Caco-2 (cell line): ENCODE data around the gene PTPRG. TPM values are rescaled to one million over a fixed set of nuclear protein-coding genes. Genes with fewer than 3 reads are reported as not detected.

Source experiments
- BruUV-seq: library from RNA; stranded (reverse); fragments of 400-500 nt; replicated peaks from 2 replicates; lab custom pipeline; 2021; lab: Mats Ljungman, UMichigan
- CTCF ChIA-PET: fragments of 300-600 bp; sonication (Branson Sonifier 250); formaldehyde crosslinking; loops from one replicate; lab custom pipeline; 2022; ENCODE audit warnings: antibody characterized with exemption; lab: Charles Lee
- POLR2A ChIA-PET: fragments of 300-600 bp; sonication (Branson Sonifier 250); formaldehyde crosslinking; loops from one replicate; lab custom pipeline; 2022; ENCODE audit warnings: antibody characterized with exemption; lab: Charles Lee
- DNase-seq, 2 experiments: peaks; one replicate each; pipeline versions ENCODE4 v3.0.0 to v3.0.0-alpha.2; 2020 to 2022
- H3K27me3 ChIP-seq: replicated peaks from 2 replicates; pipeline ENCODE4 v1.6.0; 2011; ENCODE audit warnings: low read length; ENCODE audit not compliant: control insufficient read depth, insufficient read depth
- H3K36me3 ChIP-seq: 2 replicates; pipeline ENCODE4 v1.5.1; 2011; ENCODE audit warnings: low read length; ENCODE audit not compliant: control insufficient read depth, insufficient read depth
- H3K4me1 ChIP-seq: fragments of 250-450 bp; sonication (Bioruptor Pico); 2 replicates; pipeline ENCODE4 v1.5.1; 2020; ENCODE audit warnings: mild to moderate bottlenecking
- H3K4me3 ChIP-seq: 2 replicates; pipeline ENCODE4 v1.5.1; 2011; ENCODE audit warnings: low read depth, mild to moderate bottlenecking, control low read depth, low read length
- H3K9me3 ChIP-seq: fragments of 250-450 bp; sonication (Bioruptor Pico); 2 replicates; pipeline ENCODE4 v1.5.1; 2020; ENCODE audit warnings: mild to moderate bottlenecking, moderate library complexity
- H3K27ac Mint-ChIP-seq: one replicate; pipeline ENCODE4 v1.8.0; 2022; ENCODE audit warnings: mixed read lengths; ENCODE audit not compliant: unreplicated experiment
- H3K27me3 Mint-ChIP-seq: one replicate; pipeline ENCODE4 v1.8.0; 2022; ENCODE audit warnings: mixed read lengths; ENCODE audit not compliant: insufficient read depth, unreplicated experiment
- H3K36me3 Mint-ChIP-seq: one replicate; pipeline ENCODE4 v1.8.0; 2022; ENCODE audit warnings: mild to moderate bottlenecking, mixed read lengths; ENCODE audit not compliant: insufficient read depth, unreplicated experiment
- H3K4me1 Mint-ChIP-seq: one replicate; pipeline ENCODE4 v1.8.0; 2022; ENCODE audit warnings: low read depth, mixed read lengths; ENCODE audit not compliant: unreplicated experiment
- H3K4me3 Mint-ChIP-seq: one replicate; pipeline ENCODE4 v1.8.0; 2022; ENCODE audit warnings: mild to moderate bottlenecking, moderate library complexity, mixed read lengths; ENCODE audit not compliant: unreplicated experiment
- H3K9me3 Mint-ChIP-seq: one replicate; pipeline ENCODE4 v1.8.0; 2022; ENCODE audit warnings: mixed read lengths; ENCODE audit not compliant: unreplicated experiment
- CTCF ChIP-seq, 2 experiments: fragments of 200-600 bp in 1 of 2; IDR thresholded peaks; 1 replicate in 1 of 2; 2 replicates in 1 of 2; pipeline versions ENCODE4 v1.5.1 to v1.8.0; 2011 to 2022; ENCODE audit warnings: antibody characterized with exemption in 1 of 2, control low read depth in 1 of 2, inconsistent platforms in 1 of 2, low read depth in 1 of 2, low read length in 1 of 2, mild to moderate bottlenecking in 1 of 2, moderate library complexity in 1 of 2; ENCODE audit not compliant: insufficient read depth in 1 of 2, severe bottlenecking in 1 of 2, unreplicated experiment in 1 of 2
- intact Hi-C: fragments of 100-400 bp; cut with micrococcal nuclease; formaldehyde crosslinking; loops from one replicate; pipeline ENCODE4 v1.10.0; 2022; ENCODE audit not compliant: unreplicated experiment
- total RNA-seq: library from RNA; stranded (reverse); gene quantifications from 2 replicates; pipeline ENCODE4 v1.2.3, GENCODE V29; 2022

PTPRG gene
- total RNA-seq, 1 experiment from 2014 or later = 46.4 TPM

GRCh38 chr3:62249484-62249776 lies 688.1 kb downstream of the PTPRG start:
- no TSS peak for BruUV-seq
- H3K4me1 ChIP-seq = no peaks in the 10 kb centered on the region

GRCh38 chr3:62249855-62250543 lies 688.6 kb downstream of the PTPRG start:
- no peaks in the 10 kb centered on the region for H3K36me3 ChIP-seq
- no peaks in the 10 kb centered on the region for H3K9me3 Mint-ChIP-seq
- DNase-seq = no peak
- POLR2A ChIA-PET = no interaction called here
- TF ChIP-seq CTCF (IDR thresholded peaks at IDR 0.05; ENCODE audit: insufficient read depth in 1 of 2, low read depth in 1 of 2, low read length in 1 of 2, severe bottlenecking in 1 of 2, unreplicated experiment in 1 of 2) = no peak
- no peaks in the 10 kb centered on the region for H3K36me3 Mint-ChIP-seq
- H3K27me3 ChIP-seq = no peaks in the 10 kb centered on the region
- H3K27ac Mint-ChIP-seq = no peak overlapping the region
- no peaks in the 10 kb centered on the region for H3K4me1 Mint-ChIP-seq
- intact Hi-C loops = no loop called here
- H3K27me3 Mint-ChIP-seq = no peaks in the 10 kb centered on the region
- no TSS peak for BruUV-seq
- CTCF ChIA-PET = no interaction called here
- no peak overlapping the region for H3K4me3 ChIP-seq
- H3K4me1 ChIP-seq = no peaks in the 10 kb centered on the region
- H3K4me3 Mint-ChIP-seq = no peak overlapping the region
- no peaks in the 10 kb centered on the region for H3K9me3 ChIP-seq

More at GRCh38 chr3:62249484-62249776, 688.1 kb downstream of the PTPRG start:
- Mint-ChIP-seq H3K36me3 (no peaks in the 10 kb centered on the region), H3K4me3 (no peak overlapping the region), H3K4me1 (no peaks in the 10 kb centered on the region), H3K27ac (no peak overlapping the region), H3K27me3 (no peaks in the 10 kb centered on the region), H3K9me3 (no peaks in the 10 kb centered on the region)
- intact Hi-C loops = no loop called here
- TF ChIP-seq CTCF (IDR thresholded peaks at IDR 0.05; ENCODE audit: insufficient read depth in 1 of 2, low read depth in 1 of 2, low read length in 1 of 2, severe bottlenecking in 1 of 2, unreplicated experiment in 1 of 2) = no peak
- H3K36me3 ChIP-seq = no peaks in the 10 kb centered on the region
- CTCF ChIA-PET = no interaction called here
- no peak overlapping the region for H3K4me3 ChIP-seq
- POLR2A ChIA-PET = no interaction called here
- no peak for DNase-seq
- no peaks in the 10 kb centered on the region for H3K27me3 ChIP-seq
- no peaks in the 10 kb centered on the region for H3K9me3 ChIP-seq

GRCh38 chr3:62252438-62253157 lies 691.2 kb downstream of the PTPRG start:
- intact Hi-C loops = no loop called here
- TF ChIP-seq CTCF (IDR thresholded peaks at IDR 0.05; ENCODE audit: insufficient read depth in 1 of 2, low read depth in 1 of 2, low read length in 1 of 2, severe bottlenecking in 1 of 2, unreplicated experiment in 1 of 2) = no peak
- Histone ChIP-seq H3K27me3 (no peaks in the 10 kb centered on the region), H3K9me3 (no peaks in the 10 kb centered on the region), H3K4me1 (no peaks in the 10 kb centered on the region), H3K36me3 (no peaks in the 10 kb centered on the region), H3K4me3 (no peak overlapping the region)
- CTCF ChIA-PET = no interaction called here
- BruUV-seq = no TSS peak
- Mint-ChIP-seq H3K4me1 (no peaks in the 10 kb centered on the region), H3K27me3 (no peaks in the 10 kb centered on the region), H3K36me3 (no peaks in the 10 kb centered on the region), H3K4me3 (no peak overlapping the region), H3K9me3 (no peaks in the 10 kb centered on the region), H3K27ac (no peak overlapping the region)
- POLR2A ChIA-PET = no interaction called here
- no peak for DNase-seq
